MM.1S (cell line): ENCODE results near the gene TMTC1.

Experiments
- DNase-seq: peaks from one replicate; pipeline ENCODE4 v3.0.0-alpha.2; 2015
- H2AFZ ChIP-seq: fragments of 300-600 bp; sonication (generic); 2 replicates; pipeline ENCODE4 v1.6.0; 2016; ENCODE audit warnings: antibody characterized with exemption, low read length
- H3F3A ChIP-seq: fragments of 300-600 bp; sonication (generic); 2 replicates; pipeline ENCODE4 v1.6.1; 2016; ENCODE audit warnings: mild to moderate bottlenecking, antibody characterized with exemption, low read length, moderate library complexity, mixed read lengths; ENCODE audit not compliant: insufficient read depth
- H3K27ac ChIP-seq: fragments of 300-600 bp; sonication (generic); 2 replicates; pipeline ENCODE4 v1.5.1; 2016; ENCODE audit warnings: mild to moderate bottlenecking, low read length
- H3K27me3 ChIP-seq: fragments of 300-600 bp; sonication (generic); replicated peaks from 2 replicates; pipeline ENCODE4 v1.6.0; 2016; ENCODE audit warnings: low read length; ENCODE audit not compliant: insufficient read depth
- H3K36me3 ChIP-seq: fragments of 300-600 bp; sonication (generic); replicated peaks from 2 replicates; pipeline ENCODE4 v1.6.1; 2016; ENCODE audit warnings: mild to moderate bottlenecking, low read length, mixed read lengths; ENCODE audit not compliant: insufficient read depth
- H3K4me1 ChIP-seq: fragments of 300-600 bp; sonication (generic); 2 replicates; pipeline ENCODE4 v1.6.1; 2016; ENCODE audit warnings: low read length, mixed read lengths
- H3K4me2 ChIP-seq: fragments of 300-600 bp; sonication (generic); 2 replicates; pipeline ENCODE4 v1.6.0; 2016; ENCODE audit warnings: low read depth, low read length
- H3K4me3 ChIP-seq: fragments of 300-600 bp; sonication (generic); 2 replicates; pipeline ENCODE4 v1.5.1; 2016; ENCODE audit warnings: low read length, mixed read lengths
- H3K79me2 ChIP-seq: fragments of 300-600 bp; sonication (generic); 2 replicates; pipeline ENCODE4 v1.6.1; 2016; ENCODE audit warnings: mixed run types, low read length, mixed read lengths
- H3K9ac ChIP-seq: fragments of 300-600 bp; sonication (generic); 2 replicates; pipeline ENCODE4 v1.6.1; 2016; ENCODE audit warnings: low read length, mixed read lengths
- H3K9me2 ChIP-seq: fragments of 300-600 bp; sonication (generic); replicated peaks from 2 replicates; pipeline ENCODE4 v1.6.1; 2016; ENCODE audit warnings: mild to moderate bottlenecking, low read length, mixed read lengths; ENCODE audit not compliant: insufficient read depth
- H3K9me3 ChIP-seq: fragments of 300-600 bp; sonication (generic); replicated peaks from 2 replicates; pipeline ENCODE4 v1.6.1; 2016; ENCODE audit warnings: mild to moderate bottlenecking, low read length, mixed read lengths; ENCODE audit not compliant: insufficient read depth
- H4K20me1 ChIP-seq: fragments of 300-600 bp; sonication (generic); 2 replicates; pipeline ENCODE4 v1.6.1; 2016; ENCODE audit warnings: mild to moderate bottlenecking, low read length, moderate library complexity, mixed read lengths; ENCODE audit not compliant: insufficient read depth
- EZH2 ChIP-seq: fragments of 300-600 bp; sonication (generic); optimal IDR thresholded peaks from 2 replicates; pipeline ENCODE3; 2017; ENCODE audit warnings: low read depth, mild to moderate bottlenecking, antibody characterized with exemption, low read length, mixed read lengths
- EZH2phosphoT487 ChIP-seq: fragments of 300-600 bp; sonication (generic); IDR thresholded peaks from 2 replicates; pipeline ENCODE4 v1.6.1; 2018; ENCODE audit warnings: antibody characterized with exemption, low read length
- TF ChIP-seq, protein P1 (sequence below): fragments of 300-600 bp; sonication (generic); IDR thresholded peaks from 2 replicates; pipeline ENCODE4 v1.5.1; 2016; ENCODE audit warnings: antibody characterized with exemption, low read length, mixed read lengths

TMTC1 gene

DNA sequence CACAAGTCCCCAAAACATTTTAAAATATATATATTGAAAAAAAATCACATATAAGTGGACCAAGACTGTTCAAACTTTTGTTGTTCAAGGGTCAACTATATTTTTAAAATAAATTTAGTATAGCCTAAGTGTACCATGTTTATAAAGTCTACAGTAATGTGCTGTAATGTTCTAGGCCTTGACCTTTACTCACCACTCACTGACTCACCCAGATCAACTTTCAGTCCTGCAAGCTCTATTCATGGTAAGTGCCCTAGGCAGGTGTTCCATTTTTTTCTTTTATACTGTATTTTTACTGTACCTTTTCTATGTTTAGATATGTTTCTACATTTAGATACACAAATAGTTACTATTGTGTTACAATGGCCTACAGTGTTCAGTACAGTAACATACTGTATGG, 23.4 kb upstream of the TMTC1 start:
- H3K79me2 ChIP-seq = no peaks in the 10 kb centered on the region
- H3K27me3 ChIP-seq = no peaks in the 10 kb centered on the region
- H3K9me2 ChIP-seq = no peaks in the 10 kb centered on the region
- no peak overlapping the region for H3K9ac ChIP-seq
- H4K20me1 ChIP-seq = no peaks in the 10 kb centered on the region
- H3K4me2 ChIP-seq = no peak overlapping the region
- no peaks in the 10 kb centered on the region for H3K9me3 ChIP-seq
- no peak overlapping the region for H3K4me3 ChIP-seq
- no peaks in the 10 kb centered on the region for H3F3A ChIP-seq
- no peaks in the 10 kb centered on the region for H3K4me1 ChIP-seq
- TF ChIP-seq EZH2phosphoT487 = no peak
- TF ChIP-seq EZH2 = no peak
- TF ChIP-seq, protein P1, sequence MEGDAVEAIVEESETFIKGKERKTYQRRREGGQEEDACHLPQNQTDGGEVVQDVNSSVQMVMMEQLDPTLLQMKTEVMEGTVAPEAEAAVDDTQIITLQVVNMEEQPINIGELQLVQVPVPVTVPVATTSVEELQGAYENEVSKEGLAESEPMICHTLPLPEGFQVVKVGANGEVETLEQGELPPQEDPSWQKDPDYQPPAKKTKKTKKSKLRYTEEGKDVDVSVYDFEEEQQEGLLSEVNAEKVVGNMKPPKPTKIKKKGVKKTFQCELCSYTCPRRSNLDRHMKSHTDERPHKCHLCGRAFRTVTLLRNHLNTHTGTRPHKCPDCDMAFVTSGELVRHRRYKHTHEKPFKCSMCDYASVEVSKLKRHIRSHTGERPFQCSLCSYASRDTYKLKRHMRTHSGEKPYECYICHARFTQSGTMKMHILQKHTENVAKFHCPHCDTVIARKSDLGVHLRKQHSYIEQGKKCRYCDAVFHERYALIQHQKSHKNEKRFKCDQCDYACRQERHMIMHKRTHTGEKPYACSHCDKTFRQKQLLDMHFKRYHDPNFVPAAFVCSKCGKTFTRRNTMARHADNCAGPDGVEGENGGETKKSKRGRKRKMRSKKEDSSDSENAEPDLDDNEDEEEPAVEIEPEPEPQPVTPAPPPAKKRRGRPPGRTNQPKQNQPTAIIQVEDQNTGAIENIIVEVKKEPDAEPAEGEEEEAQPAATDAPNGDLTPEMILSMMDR = no peak
- H3K36me3 ChIP-seq = no peaks in the 10 kb centered on the region
- DNase-seq = no peak
- no peak overlapping the region for H2AFZ ChIP-seq
- no peak overlapping the region for H3K27ac ChIP-seq

GRCh38 chr12:29804019-29804418, 20.3 kb upstream of the TMTC1 start:
- Histone ChIP-seq H3K36me3 (no peaks in the 10 kb centered on the region), H3F3A (no peaks in the 10 kb centered on the region), H3K9me3 (no peaks in the 10 kb centered on the region), H3K9me2 (no peaks in the 10 kb centered on the region), H2AFZ (no peak overlapping the region), H3K27me3 (no peaks in the 10 kb centered on the region), H3K4me3 (no peak overlapping the region), H3K9ac (no peak overlapping the region), H4K20me1 (no peaks in the 10 kb centered on the region), H3K4me2 (no peak overlapping the region), H3K79me2 (no peaks in the 10 kb centered on the region), H3K4me1 (no peaks in the 10 kb centered on the region), H3K27ac (no peak overlapping the region)
- TF ChIP-seq, protein P1 = no peak
- no peak for TF ChIP-seq EZH2
- TF ChIP-seq EZH2phosphoT487 = no peak
- no peak for DNase-seq

DNA sequence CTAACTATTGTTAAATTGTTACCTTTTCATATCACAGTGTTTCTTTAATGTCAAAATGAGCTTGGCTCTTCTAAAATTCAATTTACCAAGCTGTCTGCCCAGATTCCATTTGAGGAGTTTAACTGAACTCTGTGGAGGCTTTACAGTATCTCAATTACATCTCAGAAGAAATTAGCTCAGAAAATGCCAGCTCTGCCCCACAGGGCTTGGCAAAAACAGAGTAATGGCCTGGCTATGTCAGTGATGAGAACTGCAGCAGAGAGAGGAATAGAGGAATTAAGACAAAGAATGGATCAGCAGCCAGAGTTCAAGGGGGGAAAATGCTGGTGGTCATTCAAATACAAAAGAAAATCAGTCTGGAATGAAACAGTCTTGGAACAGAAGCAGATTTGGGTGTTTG, 15.8 kb upstream of the TMTC1 start:
- no peak for DNase-seq
- Histone ChIP-seq H2AFZ (no peak overlapping the region), H3K4me3 (no peak overlapping the region), H3F3A (no peaks in the 10 kb centered on the region), H3K4me2 (no peak overlapping the region), H3K4me1 (no peaks in the 10 kb centered on the region), H3K36me3 (no peaks in the 10 kb centered on the region), H3K9me2 (no peaks in the 10 kb centered on the region), H3K79me2 (no peaks in the 10 kb centered on the region), H4K20me1 (no peaks in the 10 kb centered on the region), H3K9ac (no peak overlapping the region), H3K9me3 (no peaks in the 10 kb centered on the region), H3K27ac (no peak overlapping the region), H3K27me3 (no peaks in the 10 kb centered on the region)
- no peak for TF ChIP-seq EZH2phosphoT487
- no peak for TF ChIP-seq EZH2
- TF ChIP-seq, protein P1 = no peak
